Measurements from ENCODE around the gene UXS1. TPM values are rescaled to one million over a fixed set of nuclear protein-coding genes. Genes with fewer than 3 reads are reported as not detected.
A peak's percentile ranks its signal among the peaks of the same experiment; 100 is the strongest.
"Not testable (repeated sequence)": the region's sequence is repeated elsewhere in the genome, so short reads cannot be mapped to it uniquely, and the experiment has no call there.

Gene UXS1
- total RNA-seq, 8 experiments from 2014 or later = 24.9 to 76.4 (median 33.8) TPM

DNA sequence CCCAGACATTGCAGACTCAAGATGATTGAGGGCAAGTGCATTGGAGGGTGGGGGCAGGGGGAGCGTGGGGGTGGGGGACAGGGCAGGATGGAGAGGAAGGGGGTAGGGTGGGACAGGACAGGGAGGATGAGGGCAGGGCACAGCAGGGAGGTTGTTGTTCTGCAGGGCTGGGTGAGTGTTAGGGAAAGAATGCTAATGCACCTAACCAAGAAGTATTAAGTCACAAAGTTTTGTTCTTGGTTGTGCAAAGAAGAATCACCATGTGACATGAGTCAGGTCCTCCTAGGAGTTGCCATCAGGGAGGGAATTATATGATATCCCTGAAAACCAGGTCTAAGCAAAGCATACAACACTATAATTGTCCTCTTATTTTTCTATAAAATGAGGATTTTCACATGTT is 10.4 kb upstream of the UXS1 start:
- H3K4me3 ChIP-seq; H3K27ac ChIP-seq; H3K4me1 ChIP-seq (replicated peaks in 1 of 2); in situ Hi-C loops (cut with MboI; ENCODE audit: low pct_unique_long_range_greater_than_20kb in 2 of 9, low sequenced_read_pairs in 9 of 9, unreplicated experiment in 9 of 9): not testable (repeated sequence)
- no CpG with 5 or more reads among the region's 1 CpG for WGBS, 10 experiments
- peak in 2 of 8 experiments; percentile 91 to 97 for ATAC-seq (replicated peaks in 6 of 8)

DNA sequence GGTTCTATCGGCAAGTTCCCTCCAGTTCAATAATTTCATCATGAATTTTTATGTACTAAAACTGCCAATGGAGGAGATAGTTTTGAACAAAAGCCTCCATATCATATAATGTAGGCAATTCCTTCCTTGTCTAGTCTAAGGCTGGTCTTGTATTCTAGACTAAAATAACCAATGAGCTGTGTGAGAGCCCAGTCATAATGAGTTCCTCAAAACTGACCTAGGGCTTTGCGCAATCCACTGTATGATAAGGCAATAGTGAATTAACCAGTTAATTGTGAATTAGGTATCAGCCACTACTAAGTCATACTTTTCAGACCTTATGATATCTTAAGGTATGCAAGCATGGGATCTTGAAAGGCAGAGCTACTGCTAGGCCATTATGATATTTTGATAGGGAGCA is 7.6 kb upstream of the UXS1 start:
- 54 to 100% (median 94%) methylated on average over 1 to 2 of the region's 2 CpGs; no CpG with 5 or more reads in 2 of the 10 experiments for WGBS, 10 experiments
- H3K4me3 ChIP-seq = no peak overlapping the region
- no peak for ATAC-seq (replicated peaks in 6 of 8)
- in situ Hi-C loops (cut with MboI; ENCODE audit: low pct_unique_long_range_greater_than_20kb in 2 of 9, low sequenced_read_pairs in 9 of 9, unreplicated experiment in 9 of 9) = no loop called here
- H3K27ac ChIP-seq = no peak overlapping the region
- no peaks in the 10 kb centered on the region for H3K4me1 ChIP-seq (replicated peaks in 1 of 2)

DNA sequence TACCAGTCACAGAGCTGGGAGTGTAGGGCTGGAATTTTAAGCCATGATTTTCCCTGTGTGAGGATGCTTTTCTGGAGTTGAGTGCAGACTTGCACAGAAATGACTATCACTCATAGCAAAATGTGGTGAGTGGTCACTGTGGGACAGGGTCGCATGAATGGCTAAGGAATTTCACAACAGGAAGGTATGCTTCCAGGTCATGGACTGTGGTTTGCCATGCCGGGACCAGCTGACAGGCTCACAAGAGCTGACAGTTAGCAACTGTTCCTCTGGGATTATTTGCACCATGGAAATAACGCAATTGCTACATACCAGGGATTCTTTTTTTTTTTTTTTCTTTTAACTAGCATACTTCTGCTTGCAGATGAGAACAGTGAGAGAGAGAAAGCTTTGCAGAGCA is 3.8 kb upstream of the UXS1 start:
- no peak overlapping the region for H3K4me3 ChIP-seq
- ATAC-seq (replicated peaks in 6 of 8) = peak in 3 of 8 experiments; percentile 5 to 9 (median 6)
- in situ Hi-C loops (cut with MboI; ENCODE audit: low pct_unique_long_range_greater_than_20kb in 2 of 9, low sequenced_read_pairs in 9 of 9, unreplicated experiment in 9 of 9) = no loop called here

DNA sequence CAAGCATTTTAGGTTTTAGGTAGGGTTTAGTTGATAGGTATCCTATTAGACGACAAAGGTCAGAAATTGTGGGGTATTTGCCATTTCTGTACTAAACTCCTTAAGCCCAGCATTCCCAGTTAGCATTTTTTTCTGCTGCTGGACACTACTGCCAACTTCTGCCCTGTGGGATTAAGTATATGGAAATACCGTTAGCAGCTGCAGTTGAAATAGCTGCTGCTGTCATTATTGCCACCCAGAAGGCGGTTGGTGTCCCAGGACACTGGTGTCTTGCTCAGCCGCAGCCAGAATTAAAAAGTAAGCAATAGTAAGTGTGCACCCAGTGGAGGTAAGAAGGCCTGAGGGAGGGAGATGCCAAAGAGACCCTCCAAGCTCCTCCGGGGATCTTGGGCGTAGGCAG is 1.9 kb upstream of the UXS1 start:
- H3K4me3 ChIP-seq = no peak overlapping the region
- no peak overlapping the region for H3K27ac ChIP-seq
- peaks cover 5 to 6% of the 10 kb centered on the region in 2 donors for H3K4me1 ChIP-seq (replicated peaks in 1 of 2)
- 0 to 100% (median 74%) methylated on average over 1 to 6 of the region's 6 CpGs for WGBS, 10 experiments
- no peak for ATAC-seq (replicated peaks in 6 of 8)
- in situ Hi-C loops (cut with MboI; ENCODE audit: low pct_unique_long_range_greater_than_20kb in 2 of 9, low sequenced_read_pairs in 9 of 9, unreplicated experiment in 9 of 9) = no loop called here

More for the DNA sequence above, 3.8 kb upstream of the UXS1 start:
- Histone ChIP-seq H3K27ac (no peak overlapping the region), H3K4me1 (replicated peaks in 1 of 2) (peaks cover 1 to 2% of the 10 kb centered on the region in 2 donors)
- WGBS, 10 experiments = 0 to 86% (median 58%) methylated on average over 2 to 3 of the region's 3 CpGs; no CpG with 5 or more reads in 2 of the 10 experiments

DNA sequence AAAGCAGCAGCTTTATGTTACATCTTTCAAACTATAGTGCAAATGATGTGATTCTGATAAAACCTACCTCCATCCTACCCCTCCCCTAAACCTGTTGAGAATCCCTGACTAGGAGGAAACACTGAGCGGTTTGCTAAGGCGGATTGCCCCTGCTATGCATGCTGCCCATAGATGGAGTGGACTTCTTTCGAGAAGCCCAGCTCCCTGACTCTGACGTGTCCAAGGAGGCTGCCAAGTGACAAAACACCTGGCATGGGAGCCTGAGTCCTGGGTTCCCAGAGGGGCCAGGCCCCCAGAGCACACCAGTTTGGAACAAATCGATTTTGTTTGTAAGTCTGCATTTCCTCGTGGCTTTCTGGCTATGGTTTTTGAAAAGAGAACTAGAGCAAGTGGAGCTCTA is 1.4 kb upstream of the UXS1 start:
- WGBS, 10 experiments = 0 to 100% (median 83%) methylated on average over 1 to 4 of the region's 6 CpGs; no CpG with 5 or more reads in 2 of the 10 experiments
- in situ Hi-C loops (cut with MboI; ENCODE audit: low pct_unique_long_range_greater_than_20kb in 2 of 9, low sequenced_read_pairs in 9 of 9, unreplicated experiment in 9 of 9) = no loop called here
- Histone ChIP-seq H3K4me1 (replicated peaks in 1 of 2) (peaks cover 5 to 6% of the 10 kb centered on the region in 2 donors), H3K4me3 (no peak overlapping the region), H3K27ac (no peak overlapping the region)
- ATAC-seq (replicated peaks in 6 of 8) = no peak

DNA sequence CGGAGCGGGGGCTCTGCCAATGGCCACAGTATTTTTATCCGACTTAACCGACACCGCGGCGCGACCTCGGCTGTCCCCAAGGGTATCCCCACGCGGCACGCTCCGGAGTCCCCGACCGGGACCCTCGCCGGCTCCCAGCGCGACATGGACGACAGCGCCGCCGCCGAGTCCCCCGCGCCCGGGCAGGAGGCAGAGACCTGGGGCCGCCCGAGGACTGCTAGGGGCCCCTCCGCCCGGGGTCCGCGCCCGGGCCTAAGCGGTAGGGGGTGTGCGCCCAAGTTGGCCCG is 468 bp downstream of the UXS1 start:
- Histone ChIP-seq H3K4me1 (replicated peaks in 1 of 2) (peaks cover 5 to 6% of the 10 kb centered on the region in 2 donors), H3K27ac (peak overlapping the region; percentile 28 to 67), H3K4me3 (peak overlapping the region; percentile 58 to 98 (median 76))
- peak in 5 of 8 experiments; percentile 50 to 61 (median 59) for ATAC-seq (replicated peaks in 6 of 8)
- WGBS, 10 experiments = 0% methylated on average over 1 to 3 of the region's 37 CpGs; no CpG with 5 or more reads in 8 of the 10 experiments
- in situ Hi-C loops (cut with MboI; ENCODE audit: low pct_unique_long_range_greater_than_20kb in 2 of 9, low sequenced_read_pairs in 9 of 9, unreplicated experiment in 9 of 9) = no loop called here

DNA sequence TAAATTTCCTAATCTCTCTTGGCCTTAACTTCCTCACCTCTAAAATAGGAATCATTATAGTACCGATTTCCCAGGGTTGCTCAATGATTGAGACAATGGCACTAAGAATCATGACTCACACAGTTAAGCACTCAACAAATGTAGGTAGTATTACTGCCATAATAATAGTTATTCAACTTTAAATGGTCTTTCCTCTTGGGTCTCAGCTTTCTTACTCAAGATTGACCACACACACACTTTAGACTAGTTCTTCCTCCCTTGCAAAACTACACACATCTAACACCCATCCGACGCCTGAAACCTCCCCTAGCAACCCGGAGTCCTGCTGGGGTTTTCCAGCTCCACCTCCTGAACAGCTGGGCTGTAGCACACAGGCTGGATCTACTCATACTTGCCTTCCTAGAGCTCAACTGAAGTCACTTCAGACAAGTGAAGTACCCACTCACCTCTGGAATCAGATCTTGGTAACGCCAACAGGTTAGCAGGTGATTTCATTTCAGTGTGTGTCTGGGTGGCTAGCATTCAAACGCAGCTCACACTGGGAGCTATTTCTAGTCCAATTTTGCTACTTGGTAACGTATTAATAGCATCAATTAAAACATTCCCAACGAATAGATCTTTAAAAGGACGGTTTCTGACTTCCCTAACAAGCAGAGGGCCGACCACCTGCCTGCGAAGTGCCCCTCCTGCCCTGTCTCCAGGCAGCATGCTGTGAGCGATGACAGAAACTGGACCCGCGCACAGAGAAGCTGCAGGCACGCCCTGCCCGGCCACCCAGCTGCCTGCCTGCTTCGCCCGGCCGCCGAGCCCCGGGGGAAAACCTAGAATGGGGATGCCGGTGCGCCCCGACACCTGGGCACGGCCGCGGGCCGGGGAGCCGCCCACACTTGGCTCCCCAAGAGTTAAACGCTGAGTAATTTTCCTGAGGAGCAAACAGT is 1.1 kb downstream of the UXS1 start:
- WGBS, 10 experiments = 0 to 20% (median 2%) methylated on average over 1 to 12 of the region's 30 CpGs; no CpG with 5 or more reads in 3 of the 10 experiments
- H3K4me1 ChIP-seq (replicated peaks in 1 of 2) = peaks cover 5 to 6% of the 10 kb centered on the region in 2 donors
- H3K27ac ChIP-seq = peak overlapping the region; percentile 28 to 67
- in situ Hi-C loops (cut with MboI; ENCODE audit: low pct_unique_long_range_greater_than_20kb in 2 of 9, low sequenced_read_pairs in 9 of 9, unreplicated experiment in 9 of 9) = no loop called here
- ATAC-seq (replicated peaks in 6 of 8) = peak; percentile 37 to 60 (median 48)
- peak overlapping the region; percentile 58 to 98 (median 76) for H3K4me3 ChIP-seq

DNA sequence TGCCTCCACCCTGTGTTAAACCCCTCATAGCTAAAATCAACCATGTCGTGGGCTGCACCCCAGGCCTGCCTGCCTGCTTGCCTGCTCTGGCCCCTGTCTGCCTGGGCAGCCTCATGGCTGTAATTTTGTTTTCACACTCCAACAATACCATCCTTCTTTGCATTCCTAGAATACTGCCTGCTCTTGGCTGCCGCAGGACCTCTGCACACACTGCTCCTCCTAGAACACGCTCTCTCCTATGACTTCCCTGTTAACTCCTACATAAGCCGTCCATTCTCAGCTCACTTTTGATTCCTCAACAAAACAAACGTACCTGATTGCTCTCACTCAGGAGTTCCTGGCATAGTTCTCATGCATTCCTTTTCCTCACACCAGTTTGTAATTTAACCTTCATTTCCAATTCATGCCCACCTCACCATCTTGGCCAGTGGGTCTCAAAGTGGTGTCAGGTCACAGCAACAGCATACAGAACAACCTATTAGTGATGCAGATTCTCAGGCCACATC is 2.5 kb downstream of the UXS1 start:
- ATAC-seq (replicated peaks in 6 of 8) = no peak
- no peak overlapping the region for H3K4me3 ChIP-seq
- H3K27ac ChIP-seq = no peak overlapping the region
- 38 to 100% (median 80%) methylated on average over 1 to 5 of the region's 5 CpGs; no CpG with 5 or more reads in 1 of the 10 experiments for WGBS, 10 experiments
- peaks cover 5 to 6% of the 10 kb centered on the region in 2 donors for H3K4me1 ChIP-seq (replicated peaks in 1 of 2)
- in situ Hi-C loops (cut with MboI; ENCODE audit: low pct_unique_long_range_greater_than_20kb in 2 of 9, low sequenced_read_pairs in 9 of 9, unreplicated experiment in 9 of 9) = no loop called here

DNA sequence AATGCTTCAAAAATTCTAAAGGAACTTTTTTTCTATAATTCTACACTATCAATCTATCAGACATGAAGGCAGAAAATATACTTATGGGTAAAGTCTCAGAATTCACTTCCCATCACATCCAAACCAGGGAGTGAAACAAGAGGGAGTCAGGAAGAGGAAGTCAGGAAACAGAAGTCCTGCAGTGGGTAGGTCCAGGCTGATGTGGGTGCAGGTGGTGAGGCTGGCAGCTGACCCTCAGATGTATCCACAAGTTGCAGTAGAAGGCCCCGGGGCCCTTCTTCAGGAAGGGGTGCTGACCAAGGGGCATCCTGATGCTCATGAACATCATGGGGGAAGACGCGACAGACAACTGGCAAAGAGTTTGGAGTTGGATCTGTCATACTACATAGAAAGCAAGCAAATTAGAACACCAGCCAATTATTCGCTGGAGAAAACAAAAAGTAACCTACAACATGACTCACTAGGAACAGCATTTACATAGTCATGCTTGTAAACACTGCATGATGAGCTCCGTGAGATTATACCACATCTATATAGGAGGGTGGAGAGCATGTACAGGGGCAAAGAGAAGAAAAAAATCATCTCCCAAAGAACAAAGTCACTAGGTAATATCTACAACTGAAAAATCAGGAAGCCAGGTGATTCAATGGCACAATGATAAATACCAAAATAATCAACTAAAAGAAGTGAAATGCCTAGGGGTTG is 4.2 kb downstream of the UXS1 start:
- no peak overlapping the region for H3K27ac ChIP-seq

DNA sequence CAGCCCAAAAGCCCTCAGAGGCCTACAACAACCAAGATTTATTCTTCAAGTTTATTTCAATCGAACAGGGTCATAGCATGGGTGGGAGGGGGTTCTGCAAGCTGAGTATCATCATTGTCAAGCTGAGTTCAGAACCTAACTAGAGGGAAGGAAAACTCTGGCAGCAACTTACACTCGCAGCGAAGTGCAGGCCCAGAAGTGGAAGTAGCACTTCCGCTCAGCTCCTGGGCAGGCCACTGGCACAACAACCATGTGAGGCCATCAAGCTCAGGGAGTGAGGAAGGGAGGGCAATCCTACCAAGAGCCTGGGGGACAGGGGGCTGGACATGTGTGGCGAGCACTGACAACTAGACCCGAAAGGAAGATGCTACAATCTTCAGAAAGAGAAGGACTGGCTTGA is 4.8 kb downstream of the UXS1 start:
- no peak overlapping the region for H3K27ac ChIP-seq
- WGBS, 10 experiments = 93 to 100% (median 100%) methylated on average over 1 to 5 of the region's 6 CpGs; no CpG with 5 or more reads in 5 of the 10 experiments
- ATAC-seq (replicated peaks in 6 of 8) = no peak

More for the DNA sequence above, 4.2 kb downstream of the UXS1 start:
- Histone ChIP-seq H3K4me3 (no peak overlapping the region), H3K4me1 (replicated peaks in 1 of 2) (peaks cover 5 to 6% of the 10 kb centered on the region in 2 donors)
- peak in 3 of 8 experiments; percentile 18 to 27 (median 25) for ATAC-seq (replicated peaks in 6 of 8)
- in situ Hi-C loops (cut with MboI; ENCODE audit: low pct_unique_long_range_greater_than_20kb in 2 of 9, low sequenced_read_pairs in 9 of 9, unreplicated experiment in 9 of 9) = no loop called here
- 7 to 100% (median 83%) methylated on average over 1 to 5 of the region's 5 CpGs; no CpG with 5 or more reads in 3 of the 10 experiments for WGBS, 10 experiments

DNA sequence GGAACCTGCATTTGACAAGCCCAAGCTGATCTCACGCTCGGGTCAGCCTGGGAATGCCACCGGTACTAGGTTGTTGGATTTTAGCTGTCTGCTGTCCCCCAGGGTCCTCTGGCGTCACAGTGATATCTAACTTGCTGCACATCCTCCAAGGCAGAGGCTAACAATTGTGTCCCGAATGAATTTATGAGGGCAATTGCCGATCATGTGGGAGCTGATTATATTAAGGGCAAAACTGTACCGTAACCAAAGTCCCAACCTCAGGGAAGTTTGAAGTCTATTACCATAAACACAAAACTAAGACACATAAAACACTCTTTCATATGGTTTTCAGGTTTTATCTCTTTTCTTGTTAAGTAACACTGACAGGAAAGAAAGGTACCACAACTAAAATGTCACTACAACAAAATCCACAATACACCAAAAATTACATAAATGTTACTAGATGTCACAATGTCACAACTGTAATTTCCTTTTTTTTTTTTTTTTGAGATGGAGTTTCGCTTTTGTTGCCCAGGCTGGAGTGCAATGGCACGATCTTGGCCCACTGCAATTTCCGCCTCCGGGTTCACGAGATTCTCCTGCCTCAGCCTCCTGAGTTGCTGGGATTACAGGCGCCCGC is 6.7 kb downstream of the UXS1 start:
- WGBS, 10 experiments = 85 to 100% (median 96%) methylated on average over 1 to 11 of the region's 14 CpGs
- Histone ChIP-seq H3K4me3 (no peak overlapping the region), H3K4me1 (replicated peaks in 1 of 2) (no peaks in the 10 kb centered on the region), H3K27ac (no peak overlapping the region)
- in situ Hi-C loops (cut with MboI; ENCODE audit: low pct_unique_long_range_greater_than_20kb in 2 of 9, low sequenced_read_pairs in 9 of 9, unreplicated experiment in 9 of 9) = no loop called here
- no peak for ATAC-seq (replicated peaks in 6 of 8)

More for the DNA sequence above, 4.8 kb downstream of the UXS1 start:
- Histone ChIP-seq H3K4me3 (no peak overlapping the region), H3K4me1 (replicated peaks in 1 of 2) (peaks cover 5 to 6% of the 10 kb centered on the region in 2 donors)
- in situ Hi-C loops (cut with MboI; ENCODE audit: low pct_unique_long_range_greater_than_20kb in 2 of 9, low sequenced_read_pairs in 9 of 9, unreplicated experiment in 9 of 9) = no loop called here

DNA sequence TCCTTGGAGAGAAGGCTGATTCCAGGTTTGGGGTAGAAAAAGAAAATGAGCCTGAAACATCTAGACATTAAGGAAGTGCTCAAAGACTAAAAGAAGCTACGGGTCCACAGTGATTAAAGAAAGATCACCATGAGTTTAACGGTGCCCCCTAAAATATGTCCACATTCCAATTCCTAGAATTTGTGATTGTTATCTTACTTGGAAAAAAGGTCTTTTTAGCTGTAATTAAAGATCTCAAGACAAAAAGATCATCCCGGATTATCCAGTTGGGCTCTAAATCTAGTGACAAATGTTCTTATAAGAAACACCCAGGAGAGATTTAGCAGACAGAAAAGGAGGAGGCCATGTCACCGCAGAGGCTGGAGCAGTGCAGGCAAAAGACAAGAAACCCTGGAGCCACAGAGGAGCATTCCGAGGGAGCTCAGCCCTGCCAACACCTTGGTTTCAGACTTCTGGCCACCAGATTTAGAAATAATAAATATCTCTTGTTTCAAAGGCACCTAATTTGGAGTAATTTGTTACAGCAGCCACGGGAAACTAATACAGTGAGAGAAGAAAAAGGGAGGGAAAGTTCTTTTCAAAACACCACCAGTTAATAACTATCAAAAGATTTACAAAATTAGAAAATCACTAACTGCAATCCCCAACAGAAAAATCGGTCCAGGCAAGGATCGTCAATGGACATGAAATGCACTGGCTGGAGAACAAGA is 8.5 kb downstream of the UXS1 start:
- Histone ChIP-seq H3K4me3 (no peak overlapping the region), H3K4me1 (replicated peaks in 1 of 2) (no peaks in the 10 kb centered on the region), H3K27ac (no peak overlapping the region)
- WGBS, 10 experiments = 50 to 100% (median 79%) methylated on average over 1 to 8 of the region's 8 CpGs; no CpG with 5 or more reads in 1 of the 10 experiments
- ATAC-seq (replicated peaks in 6 of 8) = no peak
- in situ Hi-C loops (cut with MboI; ENCODE audit: low pct_unique_long_range_greater_than_20kb in 2 of 9, low sequenced_read_pairs in 9 of 9, unreplicated experiment in 9 of 9) = no loop called here

All from motor neuron (in vitro differentiated cells).